HepG2 (cell line): ENCODE data around the gene CDH23. TPM values are rescaled to one million over a fixed set of nuclear protein-coding genes. Genes with fewer than 3 reads are reported as not detected.
A peak's percentile ranks its signal among the peaks of the same experiment; 100 is the strongest.

Experiments
- BRCA1 ChIP-seq: sonication (generic); formaldehyde crosslinking; IDR thresholded peaks from 2 replicates; pipeline ENCODE4 v1.4.0; 2020; ENCODE audit warnings: missing genetic modification reagents
- CAMTA2 ChIP-seq: sonication (generic); formaldehyde crosslinking; IDR thresholded peaks from 2 replicates; pipeline ENCODE4 v1.4.0; 2020; ENCODE audit warnings: mild to moderate bottlenecking, missing genetic modification reagents, borderline replicate concordance
- CENPX ChIP-seq: sonication (generic); formaldehyde crosslinking; IDR thresholded peaks from 2 replicates; pipeline ENCODE4 v1.9.0; 2021; ENCODE audit warnings: mild to moderate bottlenecking, missing genetic modification reagents, moderate library complexity
- HNF4A ChIP-seq: sonication (generic); formaldehyde crosslinking; IDR thresholded peaks from 2 replicates; pipeline ENCODE4 v1.4.0; 2020; ENCODE audit warnings: missing genetic modification reagents
- MAFF ChIP-seq: IDR thresholded peaks from 2 replicates; pipeline ENCODE4 v1.6.1; 2011; ENCODE audit warnings: low read depth, low read length, improper control_type of control experiment
- MATR3 ChIP-seq: sonication (generic); formaldehyde crosslinking; IDR thresholded peaks from 2 replicates; pipeline ENCODE4 v1.4.0; 2020; ENCODE audit warnings: missing genetic modification reagents
- MYC ChIP-seq: sonication (generic); formaldehyde crosslinking; IDR thresholded peaks from 2 replicates; pipeline ENCODE4 v1.9.0; 2021; ENCODE audit warnings: missing genetic modification reagents, borderline replicate concordance
- SMARCC2 ChIP-seq: fragments of 450-650 bp; IDR thresholded peaks from 2 replicates; pipeline ENCODE4 v1.6.1; 2017; ENCODE audit warnings: antibody characterized with exemption, mild to moderate bottlenecking
- SP5 ChIP-seq: IDR thresholded peaks from 2 replicates; pipeline ENCODE4 v1.6.1; 2016; ENCODE audit warnings: low read depth, borderline replicate concordance
- THRA ChIP-seq: sonication (generic); formaldehyde crosslinking; IDR thresholded peaks from 2 replicates; pipeline ENCODE4 v1.4.0; 2020; ENCODE audit warnings: missing genetic modification reagents, borderline replicate concordance
- ZBTB3 ChIP-seq: sonication (generic); formaldehyde crosslinking; IDR thresholded peaks from 2 replicates; pipeline ENCODE4 v1.4.0; 2020; ENCODE audit warnings: low read depth, mild to moderate bottlenecking, moderate library complexity, missing genetic modification reagents, borderline replicate concordance
- ZNF883 ChIP-seq: sonication (generic); formaldehyde crosslinking; IDR thresholded peaks from 2 replicates; pipeline ENCODE4 v1.5.1; 2020; ENCODE audit warnings: mild to moderate bottlenecking, missing genetic modification reagents; ENCODE audit errors: not compliant biosample characterization
- polyA plus RNA-seq, 8 experiments: library from polyadenylated mRNA; depleted of rRNA in 3 of 8; stranded (reverse) in 7 of 8; unstranded in 1 of 8; fragments of >200 nt; fragmentation: Illumina TruSeq in 4 of 8; extraction: Trizol in 4 of 8; gene quantifications; 2 replicates each; pipeline versions ENCODE4 v1.2.1 to v1.2.3, GENCODE V29; 2011 to 2016; ENCODE audit warnings: low read depth in 4 of 8, missing spikeins in 1 of 8, mixed read lengths in 1 of 8; ENCODE audit not compliant: insufficient read depth in 1 of 8
- total RNA-seq, 5 experiments: library from RNA; depleted of rRNA; stranded (reverse); fragments of >200 nt; fragmentation: Illumina TruSeq; extraction: Trizol; gene quantifications; 2 replicates each; pipeline ENCODE4 v1.2.3, GENCODE V29; 2016; ENCODE audit warnings: low read depth in 1 of 5
- TF ChIP-seq, protein P1 (sequence below): IDR thresholded peaks from 2 replicates; pipeline ENCODE4 v1.6.1; 2016; ENCODE audit warnings: low read depth, missing genetic modification reagents, missing compliant biosample characterization
- TF ChIP-seq, protein P2 (sequence below): sonication (generic); formaldehyde crosslinking; conservative IDR thresholded peaks from 2 replicates; pipeline ENCODE4 v1.8.1; 2023; ENCODE audit warnings: missing genetic modification reagents
- TF ChIP-seq, protein P3 (sequence below): sonication (generic); formaldehyde crosslinking; IDR thresholded peaks from 2 replicates; pipeline ENCODE4 v1.5.1; 2020; ENCODE audit warnings: missing genetic modification reagents, mild to moderate bottlenecking, borderline replicate concordance
- TF ChIP-seq, protein P4 (sequence below): sonication (generic); formaldehyde crosslinking; IDR thresholded peaks from 2 replicates; pipeline ENCODE4 v1.8.1; 2022; ENCODE audit warnings: mild to moderate bottlenecking, missing genetic modification reagents

The CDH23 gene
- total and polyA plus RNA-seq, 2 of the 13 experiments (the other 11 are each of a cell fraction or from before 2014, with no cell fraction given): 0.13 TPM; not detected in 1

DNA sequence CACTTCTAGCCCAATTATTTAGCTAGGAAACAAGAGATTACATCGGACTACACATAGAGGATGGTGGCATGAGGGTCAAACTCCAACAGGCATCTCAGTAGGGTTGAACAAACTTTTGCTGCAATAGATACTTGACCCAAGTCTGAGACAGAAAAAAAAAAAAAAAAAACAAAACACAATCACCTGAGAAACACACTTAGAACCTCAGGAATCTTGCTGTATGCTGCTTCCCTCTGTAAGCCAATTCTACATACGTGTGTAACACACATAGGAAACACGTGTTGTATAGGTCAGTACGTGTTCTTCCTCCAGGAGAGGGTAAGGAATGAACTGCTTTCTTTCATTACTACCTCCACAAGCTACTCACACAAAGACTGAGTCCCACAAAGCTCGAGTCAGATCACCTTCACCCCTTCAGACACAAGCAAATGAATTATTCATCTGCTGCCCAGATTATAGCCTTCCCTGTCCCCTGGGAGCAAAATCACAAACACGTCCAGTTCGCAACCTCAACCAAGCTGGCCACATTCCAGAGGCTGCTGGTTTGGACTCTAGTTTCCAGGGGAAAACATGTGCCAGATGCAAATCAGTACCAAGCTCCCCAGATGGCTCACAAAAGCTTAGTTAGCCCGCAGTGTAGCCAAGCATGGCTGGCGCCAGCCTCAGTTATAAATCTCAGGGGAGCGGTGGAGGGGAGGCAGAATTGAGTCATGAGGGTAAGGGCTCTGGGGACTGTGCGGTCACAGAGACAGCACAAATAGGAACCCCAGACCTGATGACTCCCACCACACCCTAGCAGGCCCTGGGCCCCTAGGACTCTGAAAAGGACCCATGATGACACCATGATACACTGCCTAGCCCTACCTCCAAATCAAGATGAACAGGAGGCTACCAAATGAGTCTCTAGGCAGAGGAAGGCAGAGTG lies 439.2 kb downstream of the CDH23 start (continued):
- TF ChIP-seq THRA (CRISPR knock-in tag) (no peak), HNF4A (CRISPR knock-in tag) (0 out of 2 replicates have a peak, but pooled peaks have one; percentile 9), MATR3 (no peak), ZBTB3 (CRISPR knock-in tag) (no peak), MYC (0 out of 2 replicates have a peak, but pooled peaks have one; percentile 3), CAMTA2 (CRISPR knock-in tag) (no peak), CENPX (no peak), MAFF (no peak), SMARCC2 (no peak), BRCA1 (CRISPR knock-in tag) (no peak), ZNF883 (CRISPR knock-in tag) (no peak), SP5 (CRISPR knock-in tag) (no peak)
- TF ChIP-seq, protein P1, sequence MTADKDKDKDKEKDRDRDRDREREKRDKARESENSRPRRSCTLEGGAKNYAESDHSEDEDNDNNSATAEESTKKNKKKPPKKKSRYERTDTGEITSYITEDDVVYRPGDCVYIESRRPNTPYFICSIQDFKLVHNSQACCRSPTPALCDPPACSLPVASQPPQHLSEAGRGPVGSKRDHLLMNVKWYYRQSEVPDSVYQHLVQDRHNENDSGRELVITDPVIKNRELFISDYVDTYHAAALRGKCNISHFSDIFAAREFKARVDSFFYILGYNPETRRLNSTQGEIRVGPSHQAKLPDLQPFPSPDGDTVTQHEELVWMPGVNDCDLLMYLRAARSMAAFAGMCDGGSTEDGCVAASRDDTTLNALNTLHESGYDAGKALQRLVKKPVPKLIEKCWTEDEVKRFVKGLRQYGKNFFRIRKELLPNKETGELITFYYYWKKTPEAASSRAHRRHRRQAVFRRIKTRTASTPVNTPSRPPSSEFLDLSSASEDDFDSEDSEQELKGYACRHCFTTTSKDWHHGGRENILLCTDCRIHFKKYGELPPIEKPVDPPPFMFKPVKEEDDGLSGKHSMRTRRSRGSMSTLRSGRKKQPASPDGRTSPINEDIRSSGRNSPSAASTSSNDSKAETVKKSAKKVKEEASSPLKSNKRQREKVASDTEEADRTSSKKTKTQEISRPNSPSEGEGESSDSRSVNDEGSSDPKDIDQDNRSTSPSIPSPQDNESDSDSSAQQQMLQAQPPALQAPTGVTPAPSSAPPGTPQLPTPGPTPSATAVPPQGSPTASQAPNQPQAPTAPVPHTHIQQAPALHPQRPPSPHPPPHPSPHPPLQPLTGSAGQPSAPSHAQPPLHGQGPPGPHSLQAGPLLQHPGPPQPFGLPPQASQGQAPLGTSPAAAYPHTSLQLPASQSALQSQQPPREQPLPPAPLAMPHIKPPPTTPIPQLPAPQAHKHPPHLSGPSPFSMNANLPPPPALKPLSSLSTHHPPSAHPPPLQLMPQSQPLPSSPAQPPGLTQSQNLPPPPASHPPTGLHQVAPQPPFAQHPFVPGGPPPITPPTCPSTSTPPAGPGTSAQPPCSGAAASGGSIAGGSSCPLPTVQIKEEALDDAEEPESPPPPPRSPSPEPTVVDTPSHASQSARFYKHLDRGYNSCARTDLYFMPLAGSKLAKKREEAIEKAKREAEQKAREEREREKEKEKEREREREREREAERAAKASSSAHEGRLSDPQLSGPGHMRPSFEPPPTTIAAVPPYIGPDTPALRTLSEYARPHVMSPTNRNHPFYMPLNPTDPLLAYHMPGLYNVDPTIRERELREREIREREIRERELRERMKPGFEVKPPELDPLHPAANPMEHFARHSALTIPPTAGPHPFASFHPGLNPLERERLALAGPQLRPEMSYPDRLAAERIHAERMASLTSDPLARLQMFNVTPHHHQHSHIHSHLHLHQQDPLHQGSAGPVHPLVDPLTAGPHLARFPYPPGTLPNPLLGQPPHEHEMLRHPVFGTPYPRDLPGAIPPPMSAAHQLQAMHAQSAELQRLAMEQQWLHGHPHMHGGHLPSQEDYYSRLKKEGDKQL: no peak
- TF ChIP-seq, protein P2, sequence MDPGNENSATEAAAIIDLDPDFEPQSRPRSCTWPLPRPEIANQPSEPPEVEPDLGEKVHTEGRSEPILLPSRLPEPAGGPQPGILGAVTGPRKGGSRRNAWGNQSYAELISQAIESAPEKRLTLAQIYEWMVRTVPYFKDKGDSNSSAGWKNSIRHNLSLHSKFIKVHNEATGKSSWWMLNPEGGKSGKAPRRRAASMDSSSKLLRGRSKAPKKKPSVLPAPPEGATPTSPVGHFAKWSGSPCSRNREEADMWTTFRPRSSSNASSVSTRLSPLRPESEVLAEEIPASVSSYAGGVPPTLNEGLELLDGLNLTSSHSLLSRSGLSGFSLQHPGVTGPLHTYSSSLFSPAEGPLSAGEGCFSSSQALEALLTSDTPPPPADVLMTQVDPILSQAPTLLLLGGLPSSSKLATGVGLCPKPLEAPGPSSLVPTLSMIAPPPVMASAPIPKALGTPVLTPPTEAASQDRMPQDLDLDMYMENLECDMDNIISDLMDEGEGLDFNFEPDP (CRISPR knock-in tag): 0 out of 2 replicates have a peak, but pooled peaks have one; percentile 67
- TF ChIP-seq, protein P3, sequence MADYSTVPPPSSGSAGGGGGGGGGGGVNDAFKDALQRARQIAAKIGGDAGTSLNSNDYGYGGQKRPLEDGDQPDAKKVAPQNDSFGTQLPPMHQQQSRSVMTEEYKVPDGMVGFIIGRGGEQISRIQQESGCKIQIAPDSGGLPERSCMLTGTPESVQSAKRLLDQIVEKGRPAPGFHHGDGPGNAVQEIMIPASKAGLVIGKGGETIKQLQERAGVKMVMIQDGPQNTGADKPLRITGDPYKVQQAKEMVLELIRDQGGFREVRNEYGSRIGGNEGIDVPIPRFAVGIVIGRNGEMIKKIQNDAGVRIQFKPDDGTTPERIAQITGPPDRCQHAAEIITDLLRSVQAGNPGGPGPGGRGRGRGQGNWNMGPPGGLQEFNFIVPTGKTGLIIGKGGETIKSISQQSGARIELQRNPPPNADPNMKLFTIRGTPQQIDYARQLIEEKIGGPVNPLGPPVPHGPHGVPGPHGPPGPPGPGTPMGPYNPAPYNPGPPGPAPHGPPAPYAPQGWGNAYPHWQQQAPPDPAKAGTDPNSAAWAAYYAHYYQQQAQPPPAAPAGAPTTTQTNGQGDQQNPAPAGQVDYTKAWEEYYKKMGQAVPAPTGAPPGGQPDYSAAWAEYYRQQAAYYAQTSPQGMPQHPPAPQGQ (CRISPR knock-in tag): no peak
- TF ChIP-seq, protein P4, sequence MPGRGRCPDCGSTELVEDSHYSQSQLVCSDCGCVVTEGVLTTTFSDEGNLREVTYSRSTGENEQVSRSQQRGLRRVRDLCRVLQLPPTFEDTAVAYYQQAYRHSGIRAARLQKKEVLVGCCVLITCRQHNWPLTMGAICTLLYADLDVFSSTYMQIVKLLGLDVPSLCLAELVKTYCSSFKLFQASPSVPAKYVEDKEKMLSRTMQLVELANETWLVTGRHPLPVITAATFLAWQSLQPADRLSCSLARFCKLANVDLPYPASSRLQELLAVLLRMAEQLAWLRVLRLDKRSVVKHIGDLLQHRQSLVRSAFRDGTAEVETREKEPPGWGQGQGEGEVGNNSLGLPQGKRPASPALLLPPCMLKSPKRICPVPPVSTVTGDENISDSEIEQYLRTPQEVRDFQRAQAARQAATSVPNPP: no peak
